GM18858 (cell line): ENCODE measurements around the gene SSBP2.
"Not testable (repeated sequence)": the region's sequence is repeated elsewhere in the genome, so short reads cannot be mapped to it uniquely, and the experiment has no call there.

Experiments used
- ATAC-seq: cut with Tn5 transposase; IDR thresholded peaks from one replicate; pipeline ENCODE4 v1.9.1; 2021; ENCODE audit not compliant: unreplicated experiment

The SSBP2 gene

GRCh38 chr5:81605299-81605698 lies 145.6 kb downstream of the SSBP2 start:
- no peak for ATAC-seq

- ATAC-seq: no peak
Measured at GRCh38 chr5:81604193-81604592, 146.7 kb downstream of the SSBP2 start.

GRCh38 chr5:81601919-81602318 lies 149.0 kb downstream of the SSBP2 start:
- ATAC-seq: no peak

- ATAC-seq: not testable (repeated sequence)
Measured at GRCh38 chr5:81592085-81592484, 158.8 kb downstream of the SSBP2 start.

- ATAC-seq: no peak
Measured at GRCh38 chr5:81590498-81591384, 160.2 kb downstream of the SSBP2 start.

- peak; percentile 77 for ATAC-seq
Measured at GRCh38 chr5:81579262-81579924, 171.5 kb downstream of the SSBP2 start.

GRCh38 chr5:81577091-81577490 lies 173.8 kb downstream of the SSBP2 start:
- no peak for ATAC-seq

GRCh38 chr5:81575924-81576323 lies 175.0 kb downstream of the SSBP2 start:
- no peak for ATAC-seq

GRCh38 chr5:81572201-81572600 lies 178.7 kb downstream of the SSBP2 start:
- no peak for ATAC-seq

GRCh38 chr5:81558188-81558587 lies 192.7 kb downstream of the SSBP2 start:
- no peak for ATAC-seq

- no peak for ATAC-seq
Measured at GRCh38 chr5:81556809-81557208, 194.1 kb downstream of the SSBP2 start.

- ATAC-seq: no peak
Measured at GRCh38 chr5:81555865-81556264, 195.0 kb downstream of the SSBP2 start.

- ATAC-seq: no peak
Measured at GRCh38 chr5:81554647-81555046, 196.2 kb downstream of the SSBP2 start.

- ATAC-seq: no peak
Measured at GRCh38 chr5:81553567-81554212, 197.2 kb downstream of the SSBP2 start.

GRCh38 chr5:81552852-81553566 lies 197.9 kb downstream of the SSBP2 start:
- ATAC-seq: no peak

GRCh38 chr5:81549123-81549522 lies 201.8 kb downstream of the SSBP2 start:
- no peak for ATAC-seq

GRCh38 chr5:81547001-81547400 lies 203.9 kb downstream of the SSBP2 start:
- no peak for ATAC-seq

GRCh38 chr5:81545911-81546310 lies 205.0 kb downstream of the SSBP2 start:
- no peak for ATAC-seq

GRCh38 chr5:81544351-81545018 lies 206.4 kb downstream of the SSBP2 start:
- ATAC-seq: no peak

- ATAC-seq: no peak
Measured at GRCh38 chr5:81542242-81542641, 208.7 kb downstream of the SSBP2 start.
